T-helper 2 cell treated with Interferon-gamma antibody and Interleukin-4, amounts not matched to agents 5 μg/mL and 100 μg/mL, for 36 hours (primary cell): ENCODE data around the gene TPM1.

Experiments
- DNase-seq: peaks from one replicate; pipeline ENCODE4 v3.0.0; 2021; ENCODE audit warnings: low spot score
- H3K27ac Mint-ChIP-seq: one replicate; pipeline ENCODE4 v1.8.0; 2021; ENCODE audit warnings: mild to moderate bottlenecking, mixed read lengths
- H3K27me3 Mint-ChIP-seq: one replicate; pipeline ENCODE4 v1.8.0; 2021; ENCODE audit warnings: low read depth, mixed read lengths
- H3K36me3 Mint-ChIP-seq: one replicate; pipeline ENCODE4 v1.8.0; 2021; ENCODE audit warnings: low read depth, mixed read lengths
- H3K4me1 Mint-ChIP-seq: one replicate; pipeline ENCODE4 v1.8.0; 2021; ENCODE audit warnings: low read depth, mixed read lengths
- H3K4me3 Mint-ChIP-seq: one replicate; pipeline ENCODE4 v1.8.0; 2022; ENCODE audit warnings: mild to moderate bottlenecking, moderate library complexity, mixed read lengths
- H3K9me3 Mint-ChIP-seq: one replicate; pipeline ENCODE4 v1.8.0; 2021; ENCODE audit warnings: mixed read lengths

The TPM1 gene

GRCh38 chr15:63023351-63023945 lies 19.1 kb upstream of the TPM1 start:
- no peaks in the 10 kb centered on the region for H3K4me1 Mint-ChIP-seq

DNA sequence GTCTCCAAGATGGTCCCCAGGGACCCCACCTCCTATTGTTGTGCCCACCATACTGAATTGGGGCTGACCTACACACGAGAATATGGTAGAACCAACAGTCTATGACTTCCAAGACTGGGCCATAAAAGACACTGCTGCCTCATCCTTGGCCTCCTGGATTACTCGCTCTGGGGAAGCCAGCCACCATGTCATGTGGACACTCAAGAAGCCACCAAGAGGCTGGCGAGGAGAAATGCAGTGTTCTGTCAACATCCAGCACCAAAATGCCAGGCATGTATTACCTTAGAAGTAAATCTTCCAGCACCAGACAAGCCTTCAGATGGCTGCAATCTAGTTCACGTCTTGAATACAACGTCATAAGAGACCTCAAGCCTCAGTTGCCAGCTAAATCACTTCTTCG lies 17.1 kb upstream of the TPM1 start:
- Mint-ChIP-seq H3K4me3 (no peak overlapping the region), H3K9me3 (no peaks in the 10 kb centered on the region), H3K4me1 (no peaks in the 10 kb centered on the region), H3K36me3 (no peaks in the 10 kb centered on the region), H3K27me3 (peaks cover 14% of the 10 kb centered on the region), H3K27ac (no peak overlapping the region)
- DNase-seq: no peak

More at GRCh38 chr15:63023351-63023945, 19.1 kb upstream of the TPM1 start:
- Mint-ChIP-seq H3K9me3 (no peaks in the 10 kb centered on the region), H3K4me3 (no peak overlapping the region), H3K27me3 (peaks cover 5% of the 10 kb centered on the region), H3K36me3 (no peaks in the 10 kb centered on the region), H3K27ac (no peak overlapping the region)
- DNase-seq: no peak

GRCh38 chr15:63027646-63028045 lies 14.9 kb upstream of the TPM1 start:
- Mint-ChIP-seq H3K27ac (no peak overlapping the region), H3K27me3 (peaks cover 19% of the 10 kb centered on the region), H3K4me1 (no peaks in the 10 kb centered on the region), H3K4me3 (no peak overlapping the region), H3K36me3 (no peaks in the 10 kb centered on the region), H3K9me3 (no peaks in the 10 kb centered on the region)
- DNase-seq: no peak

- Mint-ChIP-seq H3K9me3 (no peaks in the 10 kb centered on the region), H3K27me3 (peaks cover 15% of the 10 kb centered on the region), H3K4me3 (no peak overlapping the region), H3K27ac (no peak overlapping the region), H3K4me1 (no peaks in the 10 kb centered on the region), H3K36me3 (no peaks in the 10 kb centered on the region)
- DNase-seq: no peak
Measured at GRCh38 chr15:63028442-63029110, 14.0 kb upstream of the TPM1 start.

GRCh38 chr15:63029676-63030075 lies 12.9 kb upstream of the TPM1 start:
- Mint-ChIP-seq H3K27ac (no peak overlapping the region), H3K27me3 (peaks cover 15% of the 10 kb centered on the region), H3K9me3 (no peaks in the 10 kb centered on the region), H3K36me3 (no peaks in the 10 kb centered on the region), H3K4me1 (no peaks in the 10 kb centered on the region), H3K4me3 (no peak overlapping the region)
- no peak for DNase-seq

DNA sequence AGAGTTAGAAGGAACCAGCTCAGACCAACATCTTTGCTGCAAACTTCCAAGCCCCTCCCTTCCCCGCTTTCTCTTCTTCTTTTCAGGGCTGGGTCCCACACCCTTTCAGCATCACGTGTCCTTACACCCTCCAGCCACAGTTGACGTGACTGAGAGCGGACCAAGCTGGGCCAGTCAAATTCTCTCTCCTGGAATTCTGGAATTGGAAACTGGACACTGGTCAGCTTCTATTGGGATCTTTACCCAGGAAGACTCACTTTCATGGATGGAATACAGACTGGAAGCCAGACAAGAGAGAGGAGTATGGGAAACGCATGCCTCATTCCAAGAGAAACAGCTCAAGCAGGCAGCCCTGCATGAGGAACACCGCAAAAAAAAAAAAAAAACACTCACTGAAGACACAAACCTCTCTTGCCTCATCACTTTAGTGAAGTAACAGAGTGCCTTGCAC lies 12.4 kb upstream of the TPM1 start:
- no peaks in the 10 kb centered on the region for H3K36me3 Mint-ChIP-seq
- no peak for DNase-seq
- no peak overlapping the region for H3K4me3 Mint-ChIP-seq
- H3K4me1 Mint-ChIP-seq: no peaks in the 10 kb centered on the region
- no peaks in the 10 kb centered on the region for H3K9me3 Mint-ChIP-seq
- peaks cover 19% of the 10 kb centered on the region for H3K27me3 Mint-ChIP-seq
- no peak overlapping the region for H3K27ac Mint-ChIP-seq

- no peaks in the 10 kb centered on the region for H3K4me1 Mint-ChIP-seq
- no peaks in the 10 kb centered on the region for H3K9me3 Mint-ChIP-seq
- DNase-seq: no peak
- H3K27ac Mint-ChIP-seq: no peak overlapping the region
- peaks cover 32% of the 10 kb centered on the region for H3K27me3 Mint-ChIP-seq
- no peaks in the 10 kb centered on the region for H3K36me3 Mint-ChIP-seq
- no peak overlapping the region for H3K4me3 Mint-ChIP-seq
Measured at GRCh38 chr15:63034578-63034977, 8.0 kb upstream of the TPM1 start.

DNA sequence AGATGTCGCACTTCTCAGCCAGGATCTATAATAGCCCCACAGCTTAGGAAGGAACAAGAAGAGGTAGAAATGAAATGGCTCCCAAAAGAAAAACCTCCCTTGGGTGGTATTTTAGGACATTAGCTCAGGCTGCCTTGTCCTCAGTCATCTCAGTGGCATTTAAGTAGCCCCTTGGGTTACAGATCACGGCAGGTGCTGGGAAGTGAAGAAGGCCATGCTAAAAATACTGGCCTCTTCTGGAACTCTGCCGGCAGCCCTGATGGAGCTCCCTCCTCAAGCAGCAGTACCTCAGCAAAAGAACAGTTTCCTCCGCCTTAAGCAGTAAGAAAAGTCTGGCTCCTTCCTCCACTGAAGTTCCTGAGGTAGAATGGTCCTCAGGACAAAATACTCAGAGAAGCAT lies 7.3 kb upstream of the TPM1 start:
- no peak for DNase-seq
- H3K4me1 Mint-ChIP-seq: no peaks in the 10 kb centered on the region
- no peaks in the 10 kb centered on the region for H3K36me3 Mint-ChIP-seq
- H3K4me3 Mint-ChIP-seq: no peak overlapping the region
- peaks cover 39% of the 10 kb centered on the region for H3K27me3 Mint-ChIP-seq
- H3K27ac Mint-ChIP-seq: no peak overlapping the region
- H3K9me3 Mint-ChIP-seq: no peaks in the 10 kb centered on the region

- DNase-seq: no peak
- no peaks in the 10 kb centered on the region for H3K36me3 Mint-ChIP-seq
- no peaks in the 10 kb centered on the region for H3K9me3 Mint-ChIP-seq
- no peak overlapping the region for H3K4me3 Mint-ChIP-seq
- H3K27me3 Mint-ChIP-seq: peaks cover 43% of the 10 kb centered on the region
- no peak overlapping the region for H3K27ac Mint-ChIP-seq
- H3K4me1 Mint-ChIP-seq: no peaks in the 10 kb centered on the region
Measured at GRCh38 chr15:63035977-63036376, 6.6 kb upstream of the TPM1 start.

- Mint-ChIP-seq H3K9me3 (no peaks in the 10 kb centered on the region), H3K4me3 (no peak overlapping the region), H3K27me3 (peaks cover 55% of the 10 kb centered on the region), H3K4me1 (peaks cover 2% of the 10 kb centered on the region), H3K27ac (no peak overlapping the region), H3K36me3 (no peaks in the 10 kb centered on the region)
- no peak for DNase-seq
Measured at GRCh38 chr15:63037976-63038720, 4.4 kb upstream of the TPM1 start.

- H3K27me3 Mint-ChIP-seq: peaks cover 62% of the 10 kb centered on the region
Measured at GRCh38 chr15:63038926-63039673, 3.4 kb upstream of the TPM1 start.

DNA sequence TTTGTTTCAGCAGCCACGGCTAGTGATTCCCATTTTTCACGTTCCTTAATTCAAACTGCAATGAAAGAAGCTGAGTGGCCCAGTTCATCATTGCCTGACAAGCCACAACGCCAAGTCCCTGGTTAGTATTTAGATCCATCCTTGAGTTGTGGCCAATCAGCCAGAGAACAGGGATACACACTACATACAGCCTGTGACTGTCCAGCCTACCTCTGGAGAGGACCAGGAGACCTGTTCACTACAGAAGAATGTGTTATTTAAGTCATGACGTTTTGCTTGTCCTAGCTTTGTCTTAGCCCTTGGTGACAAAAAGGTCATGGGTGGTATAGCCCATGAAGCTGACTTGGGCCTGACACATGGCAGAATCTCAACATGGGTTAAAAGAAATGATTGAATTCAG lies 2.7 kb upstream of the TPM1 start:
- no peak for DNase-seq
- no peak overlapping the region for H3K27ac Mint-ChIP-seq
- H3K9me3 Mint-ChIP-seq: no peaks in the 10 kb centered on the region
- H3K4me1 Mint-ChIP-seq: peaks cover 4% of the 10 kb centered on the region
- H3K4me3 Mint-ChIP-seq: no peak overlapping the region
- H3K36me3 Mint-ChIP-seq: no peaks in the 10 kb centered on the region
- peaks cover 69% of the 10 kb centered on the region for H3K27me3 Mint-ChIP-seq

More at GRCh38 chr15:63038926-63039673, 3.4 kb upstream of the TPM1 start:
- peaks cover 4% of the 10 kb centered on the region for H3K4me1 Mint-ChIP-seq
- no peak overlapping the region for H3K27ac Mint-ChIP-seq
- DNase-seq: no peak
- H3K36me3 Mint-ChIP-seq: no peaks in the 10 kb centered on the region
- H3K4me3 Mint-ChIP-seq: no peak overlapping the region
- no peaks in the 10 kb centered on the region for H3K9me3 Mint-ChIP-seq

DNA sequence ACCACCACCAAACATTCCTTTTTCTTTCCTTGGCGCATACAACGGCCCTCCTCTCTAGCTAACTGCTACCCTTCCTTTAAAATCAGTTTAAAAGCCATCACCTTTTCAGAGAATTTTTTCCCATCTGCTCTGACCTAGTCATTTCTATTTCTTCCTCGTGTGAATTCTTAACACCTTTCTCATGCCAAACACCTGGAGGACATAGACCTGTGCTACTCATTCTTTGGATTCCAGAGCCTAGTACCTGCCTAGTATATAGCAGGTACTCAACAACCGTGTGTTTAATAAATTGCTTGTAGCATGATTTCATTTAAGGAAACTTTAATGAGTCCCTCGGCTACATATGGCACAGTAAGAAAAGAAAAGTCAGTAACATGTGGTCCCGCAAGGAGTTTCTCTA lies 2.0 kb upstream of the TPM1 start:
- H3K27ac Mint-ChIP-seq: no peak overlapping the region
- no peaks in the 10 kb centered on the region for H3K36me3 Mint-ChIP-seq
- H3K4me3 Mint-ChIP-seq: no peak overlapping the region
- H3K4me1 Mint-ChIP-seq: peaks cover 4% of the 10 kb centered on the region
- no peak for DNase-seq
- H3K27me3 Mint-ChIP-seq: peaks cover 69% of the 10 kb centered on the region
- no peaks in the 10 kb centered on the region for H3K9me3 Mint-ChIP-seq

GRCh38 chr15:63040954-63041353 lies 1.6 kb upstream of the TPM1 start:
- no peaks in the 10 kb centered on the region for H3K9me3 Mint-ChIP-seq
- peaks cover 4% of the 10 kb centered on the region for H3K4me1 Mint-ChIP-seq
- H3K4me3 Mint-ChIP-seq: no peak overlapping the region
- no peak overlapping the region for H3K27ac Mint-ChIP-seq
- no peaks in the 10 kb centered on the region for H3K36me3 Mint-ChIP-seq
- peaks cover 73% of the 10 kb centered on the region for H3K27me3 Mint-ChIP-seq
- no peak for DNase-seq
